SJSA1 (cell line): ENCODE data around the gene B2M. TPM values are rescaled to one million over a fixed set of nuclear protein-coding genes. Genes with fewer than 3 reads are reported as not detected.
A peak's percentile ranks its signal among the peaks of the same experiment; 100 is the strongest.
"Not testable (repeated sequence)": the region's sequence is repeated elsewhere in the genome, so short reads cannot be mapped to it uniquely, and the experiment has no call there.

Source experiments
- DNase-seq, 2 experiments: peaks; one replicate each; pipeline ENCODE4 v3.0.0-alpha.2; 2015 to 2020; ENCODE audit warnings: low spot score in 2 of 2, low read depth in 1 of 2
- H3K27ac ChIP-seq: fragments of 250-450 bp; sonication (Bioruptor Pico); 2 replicates; pipeline ENCODE4 v1.5.1; 2020; ENCODE audit warnings: mild to moderate bottlenecking, moderate library complexity
- H3K27me3 ChIP-seq: fragments of 250-450 bp; sonication (Bioruptor Pico); replicated peaks from 2 replicates; pipeline ENCODE4 v1.5.1; 2020; ENCODE audit warnings: mild to moderate bottlenecking, moderate library complexity
- H3K36me3 ChIP-seq: fragments of 250-450 bp; sonication (Bioruptor Pico); 2 replicates; pipeline ENCODE4 v1.5.1; 2020; ENCODE audit warnings: mild to moderate bottlenecking
- H3K4me1 ChIP-seq: fragments of 250-450 bp; sonication (Bioruptor Pico); replicated peaks from 2 replicates; pipeline ENCODE4 v1.6.1; 2021; ENCODE audit warnings: mild to moderate bottlenecking
- H3K4me3 ChIP-seq: fragments of 250-450 bp; sonication (Bioruptor Pico); 2 replicates; pipeline ENCODE4 v1.5.1; 2020; ENCODE audit warnings: mild to moderate bottlenecking
- H3K9me3 ChIP-seq: fragments of 250-450 bp; sonication (Bioruptor Pico); replicated peaks from 2 replicates; pipeline ENCODE4 v1.5.1; 2020; ENCODE audit warnings: mild to moderate bottlenecking
- total RNA-seq: library from RNA; depleted of rRNA; stranded (reverse); fragments of >200 nt; shearing (Covaris generic); gene quantifications from 2 replicates; pipeline ENCODE4 v1.2.3, GENCODE V29; 2014

B2M gene
- total RNA-seq, 1 experiment from 2014 or later: 7,743 TPM

- no peak overlapping the region for H3K4me3 ChIP-seq
- H3K27ac ChIP-seq: no peak overlapping the region
- peaks cover 11% of the 10 kb centered on the region for H3K4me1 ChIP-seq
- no peaks in the 10 kb centered on the region for H3K9me3 ChIP-seq
- no peak for DNase-seq
- H3K36me3 ChIP-seq: peaks cover 27% of the 10 kb centered on the region
- H3K27me3 ChIP-seq: no peaks in the 10 kb centered on the region
These were observed 10.7 kb downstream of the B2M start for GRCh38 chr15:44722011-44722410.

GRCh38 chr15:44726136-44726535 lies 14.8 kb downstream of the B2M start:
- Histone ChIP-seq H3K27me3 (no peaks in the 10 kb centered on the region), H3K9me3 (no peaks in the 10 kb centered on the region), H3K27ac (peak overlapping the region; percentile 77), H3K4me3 (no peak overlapping the region), H3K4me1 (peaks cover 29% of the 10 kb centered on the region), H3K36me3 (no peaks in the 10 kb centered on the region)
- DNase-seq: no peak

- Histone ChIP-seq H3K4me1 (peaks cover 29% of the 10 kb centered on the region), H3K4me3 (no peak overlapping the region), H3K36me3 (no peaks in the 10 kb centered on the region), H3K27me3 (no peaks in the 10 kb centered on the region), H3K27ac (peak overlapping the region; percentile 77), H3K9me3 (no peaks in the 10 kb centered on the region)
- DNase-seq: peak; percentile 78 to 83
These were observed 15.5 kb downstream of the B2M start for GRCh38 chr15:44726568-44727484.

GRCh38 chr15:44727485-44728231 lies 16.3 kb downstream of the B2M start:
- Histone ChIP-seq H3K9me3 (no peaks in the 10 kb centered on the region), H3K4me3 (no peak overlapping the region; the same call in 1 of the 2 replicates), H3K36me3 (no peaks in the 10 kb centered on the region), H3K4me1 (peaks cover 29% of the 10 kb centered on the region), H3K27ac (peak overlapping the region; percentile 77), H3K27me3 (no peaks in the 10 kb centered on the region)
- DNase-seq: no peak

GRCh38 chr15:44728232-44728575 lies 16.9 kb downstream of the B2M start:
- H3K9me3 ChIP-seq, H3K27me3 ChIP-seq, H3K36me3 ChIP-seq, DNase-seq: not testable (repeated sequence)
- Histone ChIP-seq H3K27ac (peak overlapping the region; percentile 77), H3K4me1 (peaks cover 29% of the 10 kb centered on the region), H3K4me3 (peak overlapping the region; percentile 51)

GRCh38 chr15:44728576-44729407 lies 17.5 kb downstream of the B2M start:
- no peaks in the 10 kb centered on the region for H3K27me3 ChIP-seq
- peaks cover 29% of the 10 kb centered on the region for H3K4me1 ChIP-seq
- H3K9me3 ChIP-seq: no peaks in the 10 kb centered on the region
- H3K4me3 ChIP-seq: peak overlapping the region; percentile 51
- H3K36me3 ChIP-seq: no peaks in the 10 kb centered on the region
- H3K27ac ChIP-seq: peak overlapping the region; percentile 77
- peak; percentile 93 to 99 for DNase-seq

- H3K4me1 ChIP-seq: peaks cover 29% of the 10 kb centered on the region
- no peaks in the 10 kb centered on the region for H3K27me3 ChIP-seq
- H3K4me3 ChIP-seq: peak overlapping the region; percentile 51
- H3K9me3 ChIP-seq: no peaks in the 10 kb centered on the region
- peak overlapping the region; percentile 77 for H3K27ac ChIP-seq
- no peaks in the 10 kb centered on the region for H3K36me3 ChIP-seq
- no peak for DNase-seq
These were observed 18.3 kb downstream of the B2M start for GRCh38 chr15:44729408-44730127.

- no peak overlapping the region for H3K27ac ChIP-seq
- H3K9me3 ChIP-seq: no peaks in the 10 kb centered on the region
- DNase-seq: no peak
- H3K4me1 ChIP-seq: 0 out of 2 replicates have a peak, but pooled peaks cover under 1% of the 10 kb centered on the region
- H3K36me3 ChIP-seq: no peaks in the 10 kb centered on the region
- H3K27me3 ChIP-seq: no peaks in the 10 kb centered on the region
- no peak overlapping the region for H3K4me3 ChIP-seq
These were observed 23.6 kb downstream of the B2M start for GRCh38 chr15:44734839-44735481.

GRCh38 chr15:44735482-44736180 lies 24.3 kb downstream of the B2M start:
- Histone ChIP-seq H3K4me1 (no peaks in the 10 kb centered on the region), H3K9me3 (no peaks in the 10 kb centered on the region), H3K4me3 (no peak overlapping the region), H3K36me3 (no peaks in the 10 kb centered on the region), H3K27me3 (no peaks in the 10 kb centered on the region), H3K27ac (no peak overlapping the region)
- no peak for DNase-seq

GRCh38 chr15:44736181-44736765 lies 25.0 kb downstream of the B2M start, which contains the start of gene TRIM69:
Gene TRIM69 (plus strand): TSS chr15:44736528. CDS start chr15:44736705, 177 bp downstream.
- Histone ChIP-seq H3K27me3 (no peaks in the 10 kb centered on the region), H3K27ac (no peak within 1 kb of the TSS), H3K4me3 (no peak within 1 kb of the TSS), H3K4me1 (no peaks in the 10 kb centered on the region), H3K9me3 (no peaks in the 10 kb centered on the region), H3K36me3 (no peaks in the 10 kb centered on the region)
- no peak for DNase-seq

- Histone ChIP-seq H3K27ac (no peak overlapping the region), H3K4me1 (no peaks in the 10 kb centered on the region)
These were observed 27.1 kb downstream of the B2M start for GRCh38 chr15:44738340-44738984.

More at GRCh38 chr15:44738340-44738984, 27.1 kb downstream of the B2M start:
- H3K27me3 ChIP-seq: no peaks in the 10 kb centered on the region
- H3K4me3 ChIP-seq: no peak overlapping the region
- no peaks in the 10 kb centered on the region for H3K36me3 ChIP-seq
- no peaks in the 10 kb centered on the region for H3K9me3 ChIP-seq
- DNase-seq: peak in 1 of 2 experiments; percentile 54
